ENCODE measurements around the gene ITPR2. TPM values are rescaled to one million over a fixed set of nuclear protein-coding genes. Genes with fewer than 3 reads are reported as not detected.
"Not testable (repeated sequence)": the region's sequence is repeated elsewhere in the genome, so short reads cannot be mapped to it uniquely, and the experiment has no call there.

ITPR2 gene
- total RNA-seq, 1 donor from 2014 or later: 62.4 TPM

DNA sequence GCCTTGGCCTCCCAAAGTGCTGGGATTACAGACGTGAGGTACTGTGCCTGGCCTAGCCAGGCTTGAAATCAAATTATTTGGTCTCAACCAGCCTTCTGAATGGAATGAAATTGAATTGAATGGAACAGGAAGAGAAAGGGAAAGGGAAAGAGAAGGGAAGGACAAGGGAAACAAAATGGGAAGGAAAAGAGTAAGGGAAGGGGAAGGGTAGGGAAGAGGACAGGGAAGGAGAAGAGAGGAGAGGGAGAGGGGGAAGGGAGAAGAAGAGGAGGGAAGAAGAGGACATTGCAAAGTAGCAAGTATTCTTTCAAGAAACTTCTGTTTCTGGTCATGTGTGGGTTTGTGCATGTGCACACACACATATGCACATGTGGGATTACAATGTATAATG lies 97.8 kb downstream of the ITPR2 start:
- DNase-seq (ENCODE audit: low spot score) (no peak), ATAC-seq (no peak)

DNA sequence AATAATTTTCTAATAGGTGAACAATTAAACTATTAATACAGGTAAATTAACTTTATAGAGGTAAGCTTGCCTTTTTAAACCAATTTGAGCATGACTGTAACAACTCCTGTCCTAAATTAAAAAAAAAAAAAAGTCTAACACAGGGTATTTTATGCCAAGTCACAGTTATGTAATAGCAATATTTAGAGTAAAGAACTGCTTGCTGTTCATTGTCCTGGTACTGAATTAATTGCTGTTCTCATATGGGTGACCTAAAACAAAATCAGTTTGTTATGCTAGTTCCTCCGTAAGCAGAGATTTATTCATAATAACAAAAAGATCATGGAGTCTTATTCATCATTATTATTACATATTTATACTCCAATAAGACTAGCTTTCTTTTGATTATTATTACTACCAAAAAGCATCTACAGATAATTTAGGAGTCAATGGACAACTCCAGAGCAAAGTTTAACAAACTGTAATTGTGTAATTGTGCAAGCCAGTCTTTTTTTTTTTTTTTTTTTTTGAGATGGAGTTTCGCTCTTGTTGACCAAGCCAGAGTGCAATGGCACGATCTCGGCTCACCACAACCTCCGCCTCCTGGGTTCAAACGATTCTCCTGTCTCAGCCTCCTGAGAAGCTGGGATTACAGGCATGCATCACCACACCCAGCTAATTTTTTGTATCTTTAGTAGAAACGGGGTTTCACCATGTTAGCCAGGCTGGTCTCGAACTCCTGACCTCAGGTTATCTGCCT lies 98.3 kb downstream of the ITPR2 start:
- DNase-seq (ENCODE audit: low spot score) (peak; percentile 55), ATAC-seq (peak; percentile 29)

DNA sequence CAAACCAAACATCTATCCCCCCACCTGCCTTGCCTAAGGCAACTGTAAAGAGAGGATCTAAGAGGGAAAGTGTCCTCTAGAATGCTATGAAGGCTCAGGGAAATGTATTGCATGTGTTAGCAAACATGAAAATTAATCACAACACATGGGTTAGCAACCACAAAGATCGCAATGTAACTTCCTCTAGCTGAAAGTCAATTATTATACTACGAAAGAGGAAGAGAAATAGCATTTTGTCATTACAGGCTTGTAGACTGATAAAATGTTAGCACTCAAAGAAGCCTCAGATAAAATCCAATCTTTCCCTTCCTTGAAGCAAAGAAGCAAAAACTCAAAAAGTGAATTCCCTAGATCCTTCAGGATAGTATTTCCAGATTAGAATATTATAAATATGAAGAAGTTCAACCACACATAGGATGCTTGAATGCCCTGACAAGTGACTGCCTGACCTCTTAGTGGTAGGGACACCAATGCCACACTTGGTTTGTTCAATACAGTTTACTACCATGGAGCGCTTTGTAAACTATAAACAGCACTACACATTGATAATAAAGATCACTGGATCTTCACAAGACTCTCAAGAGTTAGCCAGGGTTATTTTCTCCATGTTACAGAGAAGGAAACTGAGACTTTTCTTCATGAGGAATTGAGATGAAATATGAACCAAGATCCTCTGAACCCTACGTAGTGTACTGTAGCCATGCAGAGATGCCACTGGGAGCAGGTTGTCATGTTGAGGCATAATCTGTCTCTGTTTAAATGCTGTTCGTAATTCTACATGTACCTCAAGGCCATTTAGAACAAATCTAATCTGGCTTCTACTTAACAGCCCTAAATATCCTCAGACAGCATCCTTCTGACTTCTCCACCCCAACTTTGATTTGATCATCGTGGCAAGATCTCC lies 100.7 kb downstream of the ITPR2 start:
- ATAC-seq: no peak
- DNase-seq (ENCODE audit: low spot score): no peak

DNA sequence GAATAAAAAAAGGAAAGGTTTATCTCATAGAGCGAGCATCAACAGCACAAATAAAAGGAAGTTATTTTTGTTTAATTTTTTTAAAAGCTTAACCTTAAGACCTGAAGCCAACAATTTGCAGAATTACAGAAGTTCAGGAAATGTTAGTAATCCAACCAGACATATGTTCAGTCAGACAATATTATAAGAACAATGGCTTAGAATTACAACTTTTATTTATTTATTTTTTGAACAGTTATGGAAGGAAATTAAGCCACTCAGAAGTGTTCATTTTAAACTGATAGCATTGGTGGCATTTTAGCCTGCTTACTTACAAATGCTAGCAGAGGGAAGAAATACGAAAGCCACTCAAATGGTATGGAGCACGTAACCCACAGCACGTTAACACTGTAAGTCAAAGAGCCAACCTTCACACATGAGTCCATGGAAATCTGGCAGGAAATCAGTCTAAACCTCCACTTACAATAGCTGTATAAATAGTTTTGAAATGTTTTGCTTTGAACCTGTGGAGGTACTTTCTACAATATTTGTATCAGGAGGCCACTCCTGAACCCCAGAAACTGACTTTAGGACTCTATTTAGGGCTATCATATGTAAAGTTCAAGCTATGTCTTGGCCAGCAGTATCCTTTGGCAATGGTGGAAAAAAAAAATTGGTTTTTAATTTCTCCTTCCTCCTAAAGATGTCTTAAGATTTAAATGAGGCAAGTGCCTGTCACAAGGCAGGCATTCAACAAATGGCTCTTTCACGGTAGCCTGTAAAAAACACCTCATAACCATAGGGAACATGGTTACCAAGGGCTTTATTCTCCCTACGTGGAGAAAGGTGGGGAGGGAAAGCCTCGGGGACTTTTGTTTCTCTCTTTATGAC lies 102.3 kb downstream of the ITPR2 start:
- DNase-seq (ENCODE audit: low spot score) (no peak), ATAC-seq (no peak)

DNA sequence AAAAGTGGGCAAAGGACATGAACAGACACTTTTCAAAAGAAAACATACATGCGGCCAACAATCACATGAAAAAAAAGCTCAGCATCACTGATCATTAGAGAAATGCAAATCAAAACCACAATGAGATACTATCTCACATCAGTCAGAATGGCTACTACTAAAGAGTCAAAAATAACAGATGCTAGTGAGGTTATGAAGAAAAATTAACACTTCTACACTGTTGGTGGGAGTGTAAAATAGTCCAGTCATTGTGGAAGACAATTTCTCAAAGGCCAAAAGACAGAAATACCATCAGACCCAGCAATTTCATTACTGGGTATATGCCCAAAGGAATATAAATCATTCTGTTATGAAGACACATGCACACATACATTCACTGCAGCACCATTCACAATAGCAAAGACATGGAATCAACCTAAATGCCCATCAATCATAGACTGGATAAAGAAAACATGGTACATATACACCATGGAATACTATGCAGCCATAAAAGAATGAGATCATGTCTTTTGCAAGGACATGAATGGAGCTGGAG lies 103.8 kb downstream of the ITPR2 start:
- not testable (repeated sequence) for DNase-seq (ENCODE audit: low spot score); ATAC-seq

DNA sequence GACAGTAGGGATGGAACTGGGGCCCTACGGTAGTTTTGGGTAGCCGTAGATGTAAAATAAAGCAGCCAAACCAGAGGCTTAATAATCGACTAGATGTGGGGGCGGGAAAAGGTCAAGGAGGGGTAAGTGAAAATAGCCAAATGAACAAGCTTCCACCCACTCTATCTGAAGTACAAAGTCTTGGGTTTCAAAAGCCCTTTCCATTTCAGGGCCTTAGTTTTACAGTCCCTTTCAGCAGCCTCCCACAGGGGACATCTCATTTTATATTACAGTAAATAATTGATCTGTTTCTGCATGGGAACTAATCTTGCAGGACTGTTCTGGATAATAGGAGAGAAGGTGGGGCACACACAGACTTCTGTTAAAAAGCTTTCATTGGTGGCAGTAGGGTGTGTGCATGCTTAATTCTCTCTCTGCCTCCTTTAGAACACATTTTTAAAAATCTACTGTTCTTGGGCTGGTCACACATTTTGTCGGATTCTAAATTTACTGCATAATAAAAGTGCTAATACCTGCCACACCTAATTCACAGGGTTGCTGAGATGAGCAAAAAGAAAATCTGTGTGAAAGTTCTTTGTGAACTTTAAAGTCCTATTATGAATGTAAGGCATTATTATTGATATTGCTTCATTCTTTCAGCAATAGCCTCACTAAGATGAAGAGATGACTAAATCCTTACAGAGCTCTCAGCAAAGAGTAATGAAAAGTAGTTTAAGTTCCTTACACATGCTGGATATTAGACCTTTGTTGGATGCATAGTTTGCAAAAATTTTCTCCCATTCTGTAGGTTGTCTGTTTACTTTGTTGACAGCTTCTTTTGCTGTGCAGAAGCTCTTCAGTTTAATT lies 104.6 kb downstream of the ITPR2 start:
- ATAC-seq (peak; percentile 79), DNase-seq (ENCODE audit: low spot score) (peak; percentile 64)

DNA sequence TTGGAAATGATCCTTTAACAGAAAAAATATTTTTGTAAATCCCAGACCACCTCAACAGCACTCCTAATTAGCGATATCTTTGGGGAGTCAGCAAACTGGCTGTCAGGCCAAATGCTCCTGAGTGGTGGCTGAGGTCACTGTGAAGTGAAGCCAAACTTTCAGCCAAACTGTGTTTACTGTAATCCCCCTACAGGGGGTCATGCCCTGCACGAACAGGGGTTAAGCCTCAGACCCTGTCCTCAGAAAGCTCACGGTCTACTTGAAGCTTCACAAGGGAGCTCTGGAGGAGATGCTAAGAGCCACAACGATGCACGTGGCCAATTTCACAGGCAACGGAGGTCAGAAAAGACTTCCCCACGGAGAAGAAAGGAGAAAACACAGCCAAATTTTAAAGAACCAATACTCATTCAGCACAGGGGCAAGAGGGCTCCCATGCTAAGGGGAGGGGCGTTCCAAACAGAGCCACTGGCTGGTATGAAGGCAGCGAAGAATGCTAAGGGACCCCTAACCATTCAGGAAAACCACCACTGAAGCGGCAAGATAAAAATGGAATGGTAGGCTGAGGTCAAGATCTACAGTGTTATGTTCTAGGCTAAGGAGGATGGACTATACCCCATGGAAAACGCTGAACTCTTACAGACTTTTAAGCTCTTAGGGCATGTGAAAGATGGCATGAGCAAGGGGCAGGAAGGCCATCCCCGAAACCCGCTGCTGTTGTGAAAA lies 105.4 kb downstream of the ITPR2 start:
- DNase-seq (ENCODE audit: low spot score) (no peak), ATAC-seq (peak; percentile 26)

- no peak for ATAC-seq
These were observed 106.0 kb downstream of the ITPR2 start for GRCh38 chr12:26726956-26727355.

GRCh38 chr12:26725276-26725916 lies 107.6 kb downstream of the ITPR2 start:
- DNase-seq (ENCODE audit: low spot score) (no peak), ATAC-seq (peak; percentile 15)

More at GRCh38 chr12:26726956-26727355, 106.0 kb downstream of the ITPR2 start:
- no peak for DNase-seq (ENCODE audit: low spot score)

GRCh38 chr12:26724309-26724702 lies 108.7 kb downstream of the ITPR2 start:
- no peak for ATAC-seq
- DNase-seq (ENCODE audit: low spot score): no peak

DNA sequence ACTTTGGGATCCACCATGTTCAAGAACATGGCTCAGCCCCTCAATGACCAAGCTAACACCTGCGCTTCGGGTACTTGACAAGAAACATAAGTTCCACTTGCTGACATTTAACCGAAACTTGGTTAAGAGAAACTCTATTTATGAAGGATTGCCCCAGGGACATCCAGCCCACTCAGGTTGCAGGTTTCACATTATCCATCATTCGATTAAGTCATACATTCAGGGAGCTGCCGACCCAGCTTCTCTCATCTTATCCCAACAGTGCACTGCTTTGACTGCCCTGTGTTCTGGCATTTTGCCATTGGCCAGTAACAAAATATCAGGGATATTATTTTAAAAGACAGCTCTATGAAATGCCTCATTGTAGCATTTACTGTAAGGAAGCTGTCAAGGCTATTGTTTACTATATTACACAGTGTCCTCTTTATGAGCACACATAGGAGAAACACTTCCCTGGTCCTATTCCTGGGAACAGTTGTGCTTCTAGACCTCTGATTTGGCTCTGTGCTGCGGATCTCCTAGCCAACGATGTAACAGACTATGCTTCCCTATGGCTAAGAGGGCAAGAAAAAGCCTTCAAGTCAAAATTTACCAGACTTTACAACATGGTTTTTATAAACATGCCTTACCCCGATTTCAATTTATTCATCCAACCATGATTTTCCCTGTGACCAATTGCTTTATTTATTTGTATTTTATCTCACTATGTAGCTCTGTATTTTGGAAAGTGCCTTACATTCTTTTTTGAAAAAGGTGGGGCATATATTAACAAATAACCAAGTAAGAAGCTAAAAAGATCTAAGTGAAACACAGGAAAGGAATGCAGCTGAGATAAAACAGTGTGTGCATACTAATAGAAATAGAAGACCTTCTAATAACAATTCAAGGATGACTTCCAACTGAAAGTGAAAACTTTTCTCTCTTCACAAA lies 109.3 kb downstream of the ITPR2 start:
- peak; percentile 25 for ATAC-seq
- DNase-seq (ENCODE audit: low spot score): no peak

GRCh38 chr12:26721800-26722199 lies 111.2 kb downstream of the ITPR2 start:
- ATAC-seq (peak; percentile 44), DNase-seq (ENCODE audit: low spot score) (no peak)

GRCh38 chr12:26719852-26720251 lies 113.1 kb downstream of the ITPR2 start:
- DNase-seq (ENCODE audit: low spot score): no peak
- no peak for ATAC-seq

- no peak for ATAC-seq
These were observed 115.2 kb downstream of the ITPR2 start for GRCh38 chr12:26717757-26718156.

DNA sequence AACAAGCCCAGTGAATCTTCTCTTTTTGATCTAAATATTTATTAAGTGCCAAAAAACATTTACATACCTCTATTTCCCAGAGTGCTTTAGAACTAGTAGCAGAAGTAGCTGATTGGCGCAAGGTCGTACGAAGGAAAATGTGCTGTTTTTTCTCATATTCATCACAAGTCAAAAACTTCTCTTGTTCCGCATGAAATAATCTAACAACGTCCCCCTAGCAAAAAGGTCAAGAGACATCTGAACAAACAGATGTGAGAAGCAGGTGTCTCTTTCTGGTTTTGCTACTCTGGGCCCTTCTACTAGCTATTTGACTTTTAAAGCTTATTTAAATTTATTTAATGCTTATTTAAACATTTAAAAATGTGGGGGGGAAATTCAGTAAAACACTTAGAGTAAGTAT lies 117.8 kb downstream of the ITPR2 start:
- DNase-seq (ENCODE audit: low spot score): no peak
- no peak for ATAC-seq

More at GRCh38 chr12:26717757-26718156, 115.2 kb downstream of the ITPR2 start:
- no peak for DNase-seq (ENCODE audit: low spot score)

GRCh38 chr12:26713885-26714383 lies 119.1 kb downstream of the ITPR2 start:
- ATAC-seq (no peak), DNase-seq (ENCODE audit: low spot score) (no peak)

GRCh38 chr12:26712892-26713291 lies 120.1 kb downstream of the ITPR2 start:
- peak; percentile 29 for ATAC-seq

More at GRCh38 chr12:26712892-26713291, 120.1 kb downstream of the ITPR2 start:
- no peak for DNase-seq (ENCODE audit: low spot score)
